Panc1 (cell line): ENCODE results near the gene AP3S1. TPM values are rescaled to one million over a fixed set of nuclear protein-coding genes. Genes with fewer than 3 reads are reported as not detected.

Experiments
- ATAC-seq: fragments of 200-7000 bp; cut with Tn5 transposase; 2 replicates; pipeline ENCODE4 v1.9.1; 2020; ENCODE audit warnings: mild to moderate bottlenecking, moderate library complexity
- BruUV-seq: library from RNA; stranded (reverse); fragments of 400-500 nt; replicated peaks from 2 replicates; lab custom pipeline; 2021; lab: Mats Ljungman, UMichigan
- CTCF ChIA-PET: fragments of 300-600 bp; sonication (Branson Sonifier 250); formaldehyde crosslinking; loops from one replicate; lab custom pipeline; 2022; ENCODE audit warnings: antibody characterized with exemption; lab: Charles Lee
- POLR2A ChIA-PET: fragments of 300-600 bp; sonication (Branson Sonifier 250); formaldehyde crosslinking; loops from one replicate; lab custom pipeline; 2022; ENCODE audit warnings: antibody characterized with exemption; lab: Charles Lee
- DNase-seq: peaks from one replicate; pipeline ENCODE4 v3.0.0-alpha.2; 2010; ENCODE audit warnings: low read depth, low spot score
- H3K27ac ChIP-seq: 2 replicates; pipeline ENCODE4 v1.5.1; 2011; ENCODE audit warnings: mild to moderate bottlenecking, low read length, inconsistent platforms
- H3K27me3 ChIP-seq: fragments of 200-500 bp; sonication (Bioruptor generic); 2 replicates; pipeline ENCODE4 v1.6.0; 2014; ENCODE audit warnings: low read length, inconsistent platforms; ENCODE audit not compliant: control insufficient read depth, insufficient read depth
- H3K36me3 ChIP-seq: fragments of 200-500 bp; sonication (Bioruptor generic); 2 replicates; pipeline ENCODE4 v1.5.1; 2014; ENCODE audit warnings: inconsistent platforms, mild to moderate bottlenecking, low read length, moderate library complexity; ENCODE audit not compliant: control insufficient read depth, insufficient read depth
- H3K4me1 ChIP-seq: 2 replicates; pipeline ENCODE4 v1.5.1; 2011; ENCODE audit warnings: inconsistent platforms, mild to moderate bottlenecking, low read length, moderate library complexity; ENCODE audit not compliant: control insufficient read depth, insufficient read depth
- H3K4me3 ChIP-seq, 2 experiments: 2 replicates each; pipeline ENCODE4 v1.5.1; 2011 to 2012; ENCODE audit warnings: low read depth in 2 of 2, low read length in 2 of 2, mild to moderate bottlenecking in 2 of 2, inconsistent platforms in 1 of 2, moderate library complexity in 1 of 2
- H3K9me3 ChIP-seq: fragments of 200-500 bp; sonication (Bioruptor generic); 2 replicates; pipeline ENCODE4 v1.5.1; 2014; ENCODE audit warnings: low read depth, mild to moderate bottlenecking, inconsistent platforms, low read length, moderate library complexity; ENCODE audit not compliant: control insufficient read depth, insufficient read depth
- POLR2AphosphoS5 ChIP-seq: IDR thresholded peaks from 2 replicates; pipeline ENCODE4 v1.6.1; 2012; ENCODE audit warnings: mild to moderate bottlenecking, low read depth, low read length, moderate library complexity
- SIN3A ChIP-seq: IDR thresholded peaks from 2 replicates; pipeline ENCODE4 v1.6.1; 2012; ENCODE audit warnings: low read depth, mild to moderate bottlenecking, low read length, moderate library complexity, borderline replicate concordance; ENCODE audit not compliant: insufficient read depth
- TCF7L2 ChIP-seq: IDR thresholded peaks from 2 replicates; pipeline ENCODE4 v1.6.1; 2011; ENCODE audit warnings: mild to moderate bottlenecking, low read depth, low read length, inconsistent platforms
- in situ Hi-C: cut with HindIII; loops from 2 replicates; pipeline ENCODE4 v1.10.0; 2016; ENCODE audit warnings: low sequenced_read_pairs, low pct_unique_long_range_greater_than_20kb
- intact Hi-C: fragments of 100-400 bp; cut with micrococcal nuclease; formaldehyde crosslinking; loops from one replicate; pipeline ENCODE4 v1.10.0; 2022; ENCODE audit not compliant: unreplicated experiment
- total RNA-seq: library from RNA; stranded (reverse); gene quantifications from one replicate; pipeline ENCODE4 v1.2.1, GENCODE V29; 2021; ENCODE audit not compliant: unreplicated experiment
- TF ChIP-seq, protein P1 (sequence below): fragments of 450-650 bp; IDR thresholded peaks from 2 replicates; pipeline ENCODE4 v1.5.1; 2017; ENCODE audit warnings: mild to moderate bottlenecking
- TF ChIP-seq, protein P2 (sequence below), 2 experiments: IDR thresholded peaks; 2 replicates each; pipeline ENCODE4 v1.6.1; 2011 to 2012; ENCODE audit warnings: low read depth in 2 of 2, control low read depth in 1 of 2, low read length in 1 of 2, mild to moderate bottlenecking in 1 of 2, moderate library complexity in 1 of 2; ENCODE audit not compliant: insufficient read depth in 1 of 2

AP3S1 gene
- total RNA-seq, 1 experiment from 2014 or later, result 88.8 TPM

DNA sequence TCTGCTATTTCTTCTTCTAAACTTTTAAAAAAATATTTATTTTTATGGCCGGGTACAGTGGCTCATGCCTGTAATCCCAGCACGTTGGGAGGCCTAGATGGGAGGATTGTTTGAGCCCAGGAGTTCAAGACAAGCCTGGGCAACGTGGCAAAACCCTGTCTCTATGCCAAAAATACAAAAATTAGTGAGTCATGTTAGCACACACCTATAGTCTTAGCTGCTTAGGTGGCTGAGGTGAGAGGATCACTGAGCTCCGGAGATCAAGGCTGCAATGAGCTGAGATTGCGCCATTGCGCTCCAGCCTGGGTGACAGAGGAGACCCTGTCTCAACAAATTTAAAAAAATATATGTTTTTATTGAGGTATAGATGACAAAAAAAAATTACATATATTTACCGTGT lies 5.6 kb downstream of the AP3S1 start:
- in situ Hi-C loops, result no loop called here

DNA sequence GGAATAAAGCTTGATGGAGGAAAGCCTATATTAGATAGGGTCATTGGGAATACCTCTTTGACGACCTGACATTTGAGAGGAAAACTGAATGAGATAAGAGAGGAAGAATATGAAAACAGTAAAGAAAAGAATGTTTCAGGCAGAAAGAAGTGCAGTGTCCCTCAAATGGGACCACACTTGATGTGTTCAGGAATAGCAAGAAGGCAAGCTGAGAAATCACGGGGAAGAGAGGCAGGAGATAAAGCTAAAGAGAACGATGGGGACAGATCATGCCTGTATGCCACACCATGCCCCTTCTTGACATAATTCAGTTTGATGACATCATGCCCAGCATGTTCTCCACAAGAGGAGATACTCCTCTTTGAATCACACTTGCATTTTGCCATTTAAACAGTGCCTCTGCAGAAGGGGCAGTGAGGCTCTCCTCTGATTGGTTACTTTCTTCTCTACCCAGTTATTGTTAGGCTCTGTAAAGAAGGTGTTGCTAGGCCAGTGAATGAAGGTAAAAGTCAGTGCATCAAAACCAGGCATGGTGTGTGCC lies 7.6 kb downstream of the AP3S1 start:
- ChIA-PET CTCF (interaction anchor here (0.6 kb wide), 1 partner anchor 11 kb away, joined by 7 read pairs; no protein-coding TSS in a partner anchor), POLR2A (no interaction called here)
- Histone ChIP-seq H3K9me3 (no peaks in the 10 kb centered on the region), H3K4me1 (peaks cover 2% of the 10 kb centered on the region), H3K27ac (no peak overlapping the region), H3K27me3 (no peaks in the 10 kb centered on the region), H3K4me3 (no peak overlapping the region), H3K36me3 (no peaks in the 10 kb centered on the region)
- TF ChIP-seq TCF7L2 (no peak), SIN3A (no peak), POLR2AphosphoS5 (no peak)
- TF ChIP-seq, protein P1, sequence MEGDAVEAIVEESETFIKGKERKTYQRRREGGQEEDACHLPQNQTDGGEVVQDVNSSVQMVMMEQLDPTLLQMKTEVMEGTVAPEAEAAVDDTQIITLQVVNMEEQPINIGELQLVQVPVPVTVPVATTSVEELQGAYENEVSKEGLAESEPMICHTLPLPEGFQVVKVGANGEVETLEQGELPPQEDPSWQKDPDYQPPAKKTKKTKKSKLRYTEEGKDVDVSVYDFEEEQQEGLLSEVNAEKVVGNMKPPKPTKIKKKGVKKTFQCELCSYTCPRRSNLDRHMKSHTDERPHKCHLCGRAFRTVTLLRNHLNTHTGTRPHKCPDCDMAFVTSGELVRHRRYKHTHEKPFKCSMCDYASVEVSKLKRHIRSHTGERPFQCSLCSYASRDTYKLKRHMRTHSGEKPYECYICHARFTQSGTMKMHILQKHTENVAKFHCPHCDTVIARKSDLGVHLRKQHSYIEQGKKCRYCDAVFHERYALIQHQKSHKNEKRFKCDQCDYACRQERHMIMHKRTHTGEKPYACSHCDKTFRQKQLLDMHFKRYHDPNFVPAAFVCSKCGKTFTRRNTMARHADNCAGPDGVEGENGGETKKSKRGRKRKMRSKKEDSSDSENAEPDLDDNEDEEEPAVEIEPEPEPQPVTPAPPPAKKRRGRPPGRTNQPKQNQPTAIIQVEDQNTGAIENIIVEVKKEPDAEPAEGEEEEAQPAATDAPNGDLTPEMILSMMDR, result no peak
- TF ChIP-seq, protein P2, sequence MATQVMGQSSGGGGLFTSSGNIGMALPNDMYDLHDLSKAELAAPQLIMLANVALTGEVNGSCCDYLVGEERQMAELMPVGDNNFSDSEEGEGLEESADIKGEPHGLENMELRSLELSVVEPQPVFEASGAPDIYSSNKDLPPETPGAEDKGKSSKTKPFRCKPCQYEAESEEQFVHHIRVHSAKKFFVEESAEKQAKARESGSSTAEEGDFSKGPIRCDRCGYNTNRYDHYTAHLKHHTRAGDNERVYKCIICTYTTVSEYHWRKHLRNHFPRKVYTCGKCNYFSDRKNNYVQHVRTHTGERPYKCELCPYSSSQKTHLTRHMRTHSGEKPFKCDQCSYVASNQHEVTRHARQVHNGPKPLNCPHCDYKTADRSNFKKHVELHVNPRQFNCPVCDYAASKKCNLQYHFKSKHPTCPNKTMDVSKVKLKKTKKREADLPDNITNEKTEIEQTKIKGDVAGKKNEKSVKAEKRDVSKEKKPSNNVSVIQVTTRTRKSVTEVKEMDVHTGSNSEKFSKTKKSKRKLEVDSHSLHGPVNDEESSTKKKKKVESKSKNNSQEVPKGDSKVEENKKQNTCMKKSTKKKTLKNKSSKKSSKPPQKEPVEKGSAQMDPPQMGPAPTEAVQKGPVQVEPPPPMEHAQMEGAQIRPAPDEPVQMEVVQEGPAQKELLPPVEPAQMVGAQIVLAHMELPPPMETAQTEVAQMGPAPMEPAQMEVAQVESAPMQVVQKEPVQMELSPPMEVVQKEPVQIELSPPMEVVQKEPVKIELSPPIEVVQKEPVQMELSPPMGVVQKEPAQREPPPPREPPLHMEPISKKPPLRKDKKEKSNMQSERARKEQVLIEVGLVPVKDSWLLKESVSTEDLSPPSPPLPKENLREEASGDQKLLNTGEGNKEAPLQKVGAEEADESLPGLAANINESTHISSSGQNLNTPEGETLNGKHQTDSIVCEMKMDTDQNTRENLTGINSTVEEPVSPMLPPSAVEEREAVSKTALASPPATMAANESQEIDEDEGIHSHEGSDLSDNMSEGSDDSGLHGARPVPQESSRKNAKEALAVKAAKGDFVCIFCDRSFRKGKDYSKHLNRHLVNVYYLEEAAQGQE (IDR thresholded peaks at IDR 0.05; ENCODE audit: insufficient read depth in 1 of 2, low read depth in 2 of 2, low read length in 1 of 2), result no peak
- DNase-seq (no peak), ATAC-seq (no peak)
- intact Hi-C loops, result no loop called here
- in situ Hi-C loops, result no loop called here
- BruUV-seq, result no TSS peak

More for the DNA sequence above, 5.6 kb downstream of the AP3S1 start:
- intact Hi-C loops, result no loop called here
- BruUV-seq, result no TSS peak
- ChIA-PET POLR2A (no interaction called here), CTCF (no interaction called here)
- ATAC-seq, result no peak
- H3K27me3 ChIP-seq, result no peaks in the 10 kb centered on the region
- H3K36me3 ChIP-seq, result peaks cover 3% of the 10 kb centered on the region; the same call in 1 of the 2 replicates
- H3K4me3 ChIP-seq, result no peak overlapping the region
- H3K27ac ChIP-seq, result no peak overlapping the region
- TF ChIP-seq SIN3A, result no peak
- TF ChIP-seq, protein P1, result no peak
- no peak for TF ChIP-seq POLR2AphosphoS5
- no peak for TF ChIP-seq TCF7L2
- TF ChIP-seq, protein P2 (IDR thresholded peaks at IDR 0.05; ENCODE audit: insufficient read depth in 1 of 2, low read depth in 2 of 2, low read length in 1 of 2), result no peak
- DNase-seq, result no peak
- no peaks in the 10 kb centered on the region for H3K9me3 ChIP-seq
- H3K4me1 ChIP-seq, result peaks cover 15% of the 10 kb centered on the region
